Measurements from ENCODE around the gene VAMP2. TPM values are rescaled to one million over a fixed set of nuclear protein-coding genes. Genes with fewer than 3 reads are reported as not detected.

VAMP2 gene
- total and polyA plus RNA-seq, 9 of the 15 experiments (the other 6 are each of a cell fraction or from before 2014, with no cell fraction given) = 2.3 to 31.8 (median 6.0) TPM

GRCh38 chr17:8119581-8120519 is 42.9 kb downstream of the VAMP2 start (continued):
- 0 out of 2 replicates have a peak, but pooled peaks have one; percentile 5 for TF ChIP-seq REST (IDR thresholded peaks at IDR 0.05; ENCODE audit: borderline replicate concordance)
- TF ChIP-seq REST (CRISPR knock-in tag; IDR thresholded peaks at IDR 0.05; ENCODE audit: low read depth) = no peak
- peak; percentile 17 for TF ChIP-seq HNRNPLL (IDR thresholded peaks at IDR 0.05; ENCODE audit: low read depth, low read length, poor library complexity, severe bottlenecking)
- TF ChIP-seq CEBPG (CRISPR knock-in tag; IDR thresholded peaks at IDR 0.05) = no peak
- TF ChIP-seq CEBPG (tag; conservative IDR thresholded peaks at IDR 0.05 in 1 of 2, IDR thresholded peaks at IDR 0.05 in 1 of 2) = peak in 1 of 2 experiments; percentile 57; a peak in 1 of 4 replicates
- TF ChIP-seq ZNF592 (IDR thresholded peaks at IDR 0.05) = peak; percentile 71
- TF ChIP-seq VEZF1 (CRISPR knock-in tag; IDR thresholded peaks at IDR 0.05) = peak; percentile 83
